ENCODE measurements around the gene OR2A42.
"Not testable (repeated sequence)": the region's sequence is repeated elsewhere in the genome, so short reads cannot be mapped to it uniquely, and the experiment has no call there.

DNA sequence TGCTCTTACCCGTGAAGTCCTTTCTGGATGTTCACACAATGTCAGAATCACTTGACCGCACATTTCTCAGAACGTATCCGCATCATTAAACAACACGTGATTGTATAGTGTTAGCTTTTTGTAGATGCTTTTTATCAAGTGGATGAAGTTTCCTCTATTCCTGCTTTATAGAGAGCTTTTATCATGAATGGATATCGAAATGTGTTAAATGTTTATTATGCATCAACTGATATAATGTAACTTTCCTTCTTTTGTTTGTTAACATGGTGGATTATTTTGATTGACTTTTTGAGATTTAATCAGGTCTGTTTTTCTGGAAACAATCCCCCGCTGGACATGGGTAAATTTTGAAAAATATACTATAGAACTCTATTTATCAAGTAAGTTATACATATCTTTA, 25.3 kb upstream of the OR2A42 start, which contains the start of gene OR2A7:
- TF ChIP-seq, protein P1, sequence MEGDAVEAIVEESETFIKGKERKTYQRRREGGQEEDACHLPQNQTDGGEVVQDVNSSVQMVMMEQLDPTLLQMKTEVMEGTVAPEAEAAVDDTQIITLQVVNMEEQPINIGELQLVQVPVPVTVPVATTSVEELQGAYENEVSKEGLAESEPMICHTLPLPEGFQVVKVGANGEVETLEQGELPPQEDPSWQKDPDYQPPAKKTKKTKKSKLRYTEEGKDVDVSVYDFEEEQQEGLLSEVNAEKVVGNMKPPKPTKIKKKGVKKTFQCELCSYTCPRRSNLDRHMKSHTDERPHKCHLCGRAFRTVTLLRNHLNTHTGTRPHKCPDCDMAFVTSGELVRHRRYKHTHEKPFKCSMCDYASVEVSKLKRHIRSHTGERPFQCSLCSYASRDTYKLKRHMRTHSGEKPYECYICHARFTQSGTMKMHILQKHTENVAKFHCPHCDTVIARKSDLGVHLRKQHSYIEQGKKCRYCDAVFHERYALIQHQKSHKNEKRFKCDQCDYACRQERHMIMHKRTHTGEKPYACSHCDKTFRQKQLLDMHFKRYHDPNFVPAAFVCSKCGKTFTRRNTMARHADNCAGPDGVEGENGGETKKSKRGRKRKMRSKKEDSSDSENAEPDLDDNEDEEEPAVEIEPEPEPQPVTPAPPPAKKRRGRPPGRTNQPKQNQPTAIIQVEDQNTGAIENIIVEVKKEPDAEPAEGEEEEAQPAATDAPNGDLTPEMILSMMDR (IDR thresholded peaks at IDR 0.05) = not testable (repeated sequence)
- TF ChIP-seq POLR2A (IDR thresholded peaks at IDR 0.05) = not testable (repeated sequence)

Data from uterus (tissue), 2 donors.